ENCODE data around the gene RPEL1. TPM values are rescaled to one million over a fixed set of nuclear protein-coding genes. Genes with fewer than 3 reads are reported as not detected.

Gene RPEL1
- total RNA-seq, 2 experiments from 2014 or later = 0.10 TPM; not detected in 1

GRCh38 chr10:103284170-103284569 is 38.5 kb downstream of the RPEL1 start:
- H3K9me3 Mint-ChIP-seq = no peaks in the 10 kb centered on the region
- no peaks in the 10 kb centered on the region for H3K36me3 Mint-ChIP-seq
- ChIA-PET CTCF (no interaction called here), POLR2A (no interaction called here)
- H3K4me3 Mint-ChIP-seq = no peak overlapping the region
- peaks cover 37% of the 10 kb centered on the region for H3K27me3 Mint-ChIP-seq
- peaks cover under 1% of the 10 kb centered on the region for H3K4me1 Mint-ChIP-seq (ENCODE audit: low read depth)
- DNase-seq = no peak
- intact Hi-C loops (cut with micrococcal nuclease) = no loop called here
- no peak overlapping the region for H3K27ac Mint-ChIP-seq

GRCh38 chr10:103287992-103288391 is 42.3 kb downstream of the RPEL1 start:
- DNase-seq = no peak
- POLR2A ChIA-PET = no interaction called here
- no peak overlapping the region for H3K27ac Mint-ChIP-seq
- H3K36me3 Mint-ChIP-seq = no peaks in the 10 kb centered on the region
- peaks cover 16% of the 10 kb centered on the region for H3K27me3 Mint-ChIP-seq
- intact Hi-C loops (cut with micrococcal nuclease) = no loop called here
- no peak overlapping the region for H3K4me3 Mint-ChIP-seq
- CTCF ChIA-PET = interaction anchor here (1.2 kb wide), 1 partner anchor 11 kb away, joined by 4 read pairs; the partner anchor contains the start of gene INA
- no peaks in the 10 kb centered on the region for H3K9me3 Mint-ChIP-seq
- no peaks in the 10 kb centered on the region for H3K4me1 Mint-ChIP-seq (ENCODE audit: low read depth)

GRCh38 chr10:103291588-103291987 is 45.9 kb downstream of the RPEL1 start:
- no peak overlapping the region for H3K4me3 Mint-ChIP-seq

GRCh38 chr10:103295374-103296015 is 49.8 kb downstream of the RPEL1 start:
- ChIA-PET CTCF (no interaction called here), POLR2A (no interaction called here)
- intact Hi-C loops (cut with micrococcal nuclease) = no loop called here
- H3K9me3 Mint-ChIP-seq = no peaks in the 10 kb centered on the region
- no peak for DNase-seq
- H3K36me3 Mint-ChIP-seq = no peaks in the 10 kb centered on the region
- no peak overlapping the region for H3K27ac Mint-ChIP-seq
- H3K27me3 Mint-ChIP-seq = peaks cover 7% of the 10 kb centered on the region
- no peaks in the 10 kb centered on the region for H3K4me1 Mint-ChIP-seq (ENCODE audit: low read depth)
- H3K4me3 Mint-ChIP-seq = no peak overlapping the region

More at GRCh38 chr10:103291588-103291987, 45.9 kb downstream of the RPEL1 start:
- no peak overlapping the region for H3K27ac Mint-ChIP-seq
- ChIA-PET CTCF (interaction anchor here (0.7 to 1.7 kb wide), 2 partner anchors 12 to 14 kb away, joined by 5 read pairs; no protein-coding TSS in a partner anchor), POLR2A (no interaction called here)
- H3K9me3 Mint-ChIP-seq = no peaks in the 10 kb centered on the region
- peaks cover 12% of the 10 kb centered on the region for H3K27me3 Mint-ChIP-seq
- H3K4me1 Mint-ChIP-seq (ENCODE audit: low read depth) = no peaks in the 10 kb centered on the region
- DNase-seq = no peak
- intact Hi-C loops (cut with micrococcal nuclease) = no loop called here
- H3K36me3 Mint-ChIP-seq = no peaks in the 10 kb centered on the region

Other genes starting within 250 kb of the RPEL1 start
- gene NT5C2, start 52.6 kb upstream of the RPEL1 start, total RNA-seq = 10 to 100 TPM; 46.6 to 50.1 TPM
- gene INA, start 31.3 kb downstream of the RPEL1 start, total RNA-seq = under 1 TPM; 0.14 to 0.15 TPM
- gene PCGF6, start 105.3 kb downstream of the RPEL1 start, total RNA-seq = 10 to 100 TPM; 12.4 to 13.4 TPM
- 10 to 100 TPM; 12.9 to 13.2 TPM for gene TAF5, start 122.1 kb downstream of the RPEL1 start, total RNA-seq
- 100 to 1,000 TPM; 436 to 438 TPM for gene ATP5MK, start 150.6 kb downstream of the RPEL1 start, total RNA-seq
- gene PDCD11, start 150.7 kb downstream of the RPEL1 start, total RNA-seq = 10 to 100 TPM; 56.4 to 56.7 TPM
- gene CALHM2, start 206.5 kb downstream of the RPEL1 start, total RNA-seq = 10 to 100 TPM; 21.6 to 22.5 TPM
- gene CALHM1, start 213.0 kb downstream of the RPEL1 start, total RNA-seq = not detected
- not detected for gene CALHM3, start 233.4 kb downstream of the RPEL1 start, total RNA-seq
- 1 to 10 TPM; 1.8 to 2.4 TPM for gene NEURL1, start 247.8 kb downstream of the RPEL1 start, total RNA-seq